HEK293 (cell line): Measurements from ENCODE around the gene CBLIF.

ENCODE experiments used
- CTCF ChIA-PET: fragments of 350-600 bp; formaldehyde crosslinking; extraction: SDS; loops from one replicate; lab custom pipeline; 2021; ENCODE audit warnings: antibody characterized with exemption; lab: Yijun Ruan, JAX
- POLR2A ChIA-PET: fragments of 300-600 bp; formaldehyde crosslinking; extraction: SDS; loops from one replicate; lab custom pipeline; 2020; ENCODE audit warnings: antibody characterized with exemption, inconsistent platforms; lab: Yijun Ruan, JAX
- H3K27ac ChIP-seq: fragments of 200-500 bp; sonication (Bioruptor generic); 2 replicates; pipeline ENCODE4 v1.5.1; 2014; ENCODE audit warnings: low read depth, low read length, control low read depth, inconsistent platforms; ENCODE audit errors: extremely low read depth
- H3K36me3 ChIP-seq, 2 experiments: fragments of 200-500 bp in 1 of 2; sonication (Bioruptor generic) in 1 of 2; 1 replicate in 1 of 2; 2 replicates in 1 of 2; pipeline ENCODE4 v1.5.1; 2014 to 2017; ENCODE audit warnings: inconsistent platforms in 2 of 2, low read length in 2 of 2; ENCODE audit not compliant: control insufficient read depth in 2 of 2, insufficient read depth in 1 of 2
- H3K4me1 ChIP-seq: fragments of 200-500 bp; sonication (Bioruptor generic); 2 replicates; pipeline ENCODE4 v1.5.1; 2014; ENCODE audit warnings: mild to moderate bottlenecking, low read length, inconsistent platforms; ENCODE audit not compliant: control insufficient read depth, insufficient read depth
- H3K4me3 ChIP-seq: 2 replicates; pipeline ENCODE4 v1.5.1; 2011; ENCODE audit warnings: low read depth, mild to moderate bottlenecking, control low read depth, low read length, moderate library complexity
- H3K9me3 ChIP-seq: fragments of 200-500 bp; sonication (Bioruptor generic); 2 replicates; pipeline ENCODE4 v1.5.1; 2014; ENCODE audit warnings: low read depth, low read length, inconsistent platforms; ENCODE audit not compliant: control insufficient read depth, insufficient read depth
- ELK4 ChIP-seq: IDR thresholded peaks from 2 replicates; pipeline ENCODE4 v1.6.1; 2011; ENCODE audit warnings: mild to moderate bottlenecking, low read depth, low read length, borderline replicate concordance
- HOXA7 ChIP-seq: sonication (generic); formaldehyde crosslinking; IDR thresholded peaks from 2 replicates; pipeline ENCODE4 v1.8.1; 2022; ENCODE audit warnings: missing genetic modification reagents, borderline replicate concordance
- HOXD13 ChIP-seq: sonication (generic); formaldehyde crosslinking; IDR thresholded peaks from 2 replicates; pipeline ENCODE4 v1.8.0; 2022; ENCODE audit warnings: missing genetic modification reagents, borderline replicate concordance
- INSM2 ChIP-seq: fragments of 450-650 bp; formaldehyde crosslinking; IDR thresholded peaks from 2 replicates; pipeline ENCODE4 v1.5.1; 2016; ENCODE audit warnings: missing biosample characterization, missing genetic modification characterization
- MZF1 ChIP-seq: fragments of 450-650 bp; formaldehyde crosslinking; IDR thresholded peaks from 2 replicates; pipeline ENCODE4 v1.5.1; 2017; ENCODE audit warnings: missing biosample characterization, missing genetic modification characterization, borderline replicate concordance
- OVOL3 ChIP-seq: fragments of 450-650 bp; formaldehyde crosslinking; IDR thresholded peaks from 2 replicates; pipeline ENCODE4 v1.5.1; 2016; ENCODE audit warnings: missing biosample characterization, missing genetic modification characterization
- SALL2 ChIP-seq: fragments of 450-650 bp; formaldehyde crosslinking; IDR thresholded peaks from 2 replicates; pipeline ENCODE4 v1.5.0; 2017; ENCODE audit warnings: missing biosample characterization, mild to moderate bottlenecking, missing genetic modification characterization, borderline replicate concordance
- ZBTB20 ChIP-seq: fragments of 450-650 bp; formaldehyde crosslinking; IDR thresholded peaks from 2 replicates; pipeline ENCODE4 v1.5.1; 2016; ENCODE audit warnings: missing biosample characterization, missing genetic modification characterization
- ZBTB6 ChIP-seq: fragments of 450-650 bp; formaldehyde crosslinking; IDR thresholded peaks from 2 replicates; pipeline ENCODE4 v1.5.1; 2017; ENCODE audit warnings: missing biosample characterization, missing genetic modification characterization
- ZNF10 ChIP-seq: fragments of 450-650 bp; formaldehyde crosslinking; IDR thresholded peaks from 2 replicates; pipeline ENCODE4 v1.5.1; 2017; ENCODE audit warnings: missing biosample characterization, missing genetic modification characterization
- ZNF132 ChIP-seq: fragments of 450-650 bp; formaldehyde crosslinking; IDR thresholded peaks from 2 replicates; pipeline ENCODE4 v1.5.1; 2017; ENCODE audit warnings: missing biosample characterization, missing genetic modification characterization, borderline replicate concordance
- ZNF169 ChIP-seq: fragments of 450-650 bp; formaldehyde crosslinking; IDR thresholded peaks from 2 replicates; pipeline ENCODE4 v1.5.1; 2016; ENCODE audit warnings: missing biosample characterization, missing genetic modification characterization
- ZNF174 ChIP-seq: fragments of 450-650 bp; formaldehyde crosslinking; IDR thresholded peaks from 2 replicates; pipeline ENCODE4 v1.5.0; 2017; ENCODE audit warnings: missing biosample characterization, mild to moderate bottlenecking, missing genetic modification characterization
- ZNF202 ChIP-seq: fragments of 450-650 bp; formaldehyde crosslinking; IDR thresholded peaks from 2 replicates; pipeline ENCODE4 v1.5.1; 2016; ENCODE audit warnings: missing biosample characterization, missing genetic modification characterization, borderline replicate concordance
- ZNF280D ChIP-seq: fragments of 450-650 bp; formaldehyde crosslinking; IDR thresholded peaks from 2 replicates; pipeline ENCODE4 v1.5.1; 2016; ENCODE audit warnings: missing biosample characterization, missing genetic modification characterization
- ZNF311 ChIP-seq: fragments of 450-650 bp; formaldehyde crosslinking; IDR thresholded peaks from 2 replicates; pipeline ENCODE4 v1.5.1; 2017; ENCODE audit warnings: missing biosample characterization, missing genetic modification characterization, borderline replicate concordance
- ZNF423 ChIP-seq: fragments of 450-650 bp; formaldehyde crosslinking; IDR thresholded peaks from 2 replicates; pipeline ENCODE4 v1.5.1; 2016; ENCODE audit warnings: missing biosample characterization, missing genetic modification characterization
- ZNF426 ChIP-seq: fragments of 450-650 bp; formaldehyde crosslinking; IDR thresholded peaks from 2 replicates; pipeline ENCODE4 v1.5.1; 2017; ENCODE audit warnings: missing biosample characterization, missing genetic modification characterization, mild to moderate bottlenecking, inconsistent platforms, moderate library complexity
- ZNF510 ChIP-seq: fragments of 450-650 bp; formaldehyde crosslinking; IDR thresholded peaks from 2 replicates; pipeline ENCODE4 v1.5.1; 2018; ENCODE audit warnings: mild to moderate bottlenecking, missing genetic modification characterization, missing biosample characterization; ENCODE audit not compliant: insufficient replicate concordance
- ZNF514 ChIP-seq: fragments of 450-650 bp; formaldehyde crosslinking; IDR thresholded peaks from 2 replicates; pipeline ENCODE4 v1.5.1; 2016; ENCODE audit warnings: missing biosample characterization, missing genetic modification characterization
- ZNF521 ChIP-seq: fragments of 450-650 bp; formaldehyde crosslinking; IDR thresholded peaks from 2 replicates; pipeline ENCODE4 v1.5.1; 2017; ENCODE audit warnings: missing biosample characterization, mild to moderate bottlenecking, missing genetic modification characterization
- ZNF670 ChIP-seq: fragments of 450-650 bp; formaldehyde crosslinking; IDR thresholded peaks from 2 replicates; pipeline ENCODE4 v1.5.1; 2016; ENCODE audit warnings: missing biosample characterization, missing genetic modification characterization, low read depth
- ZSCAN18 ChIP-seq: fragments of 450-650 bp; formaldehyde crosslinking; IDR thresholded peaks from 2 replicates; pipeline ENCODE4 v1.5.1; 2016; ENCODE audit warnings: missing biosample characterization, missing genetic modification characterization
- ZSCAN4 ChIP-seq: fragments of 450-650 bp; formaldehyde crosslinking; IDR thresholded peaks from 2 replicates; pipeline ENCODE4 v1.5.1; 2017; ENCODE audit warnings: missing biosample characterization, missing genetic modification characterization

Gene CBLIF

GRCh38 chr11:59865031-59865430 lies 19.7 kb upstream of the CBLIF start:
- Histone ChIP-seq H3K27ac (no peak overlapping the region), H3K4me3 (no peak overlapping the region), H3K36me3 (no peaks in the 10 kb centered on the region), H3K4me1 (no peaks in the 10 kb centered on the region), H3K9me3 (no peaks in the 10 kb centered on the region)
- TF ChIP-seq OVOL3 (no peak), ZNF423 (no peak), ZNF132 (no peak), ZNF510 (no peak), HOXA7 (no peak)
- POLR2A ChIA-PET, result no interaction called here
- CTCF ChIA-PET, result interaction anchor here (0.6 kb wide), 1 partner anchor 1138 kb away, joined by 3 read pairs; no protein-coding TSS in a partner anchor

GRCh38 chr11:59862252-59862651 lies 17.0 kb upstream of the CBLIF start:
- ChIA-PET POLR2A (no interaction called here), CTCF (interaction anchor here (0.5 kb wide), 1 partner anchor 694 kb away, joined by 3 read pairs; no protein-coding TSS in a partner anchor)
- Histone ChIP-seq H3K4me3 (no peak overlapping the region), H3K4me1 (no peaks in the 10 kb centered on the region), H3K9me3 (no peaks in the 10 kb centered on the region), H3K27ac (no peak overlapping the region), H3K36me3 (no peaks in the 10 kb centered on the region)
- TF ChIP-seq ZNF426 (no peak), ELK4 (no peak), ZSCAN18 (no peak), ZBTB6 (tag by site-specific recombination) (no peak), ZNF670 (tag by site-specific recombination) (no peak), ZNF10 (no peak), HOXD13 (CRISPR knock-in tag) (no peak), ZNF514 (tag by site-specific recombination) (no peak), SALL2 (tag by site-specific recombination) (no peak), INSM2 (no peak), ZBTB20 (no peak)

- no peaks in the 10 kb centered on the region for H3K36me3 ChIP-seq
- no peaks in the 10 kb centered on the region for H3K4me1 ChIP-seq
- no peak for TF ChIP-seq MZF1 (tag by site-specific recombination)
- no peak for TF ChIP-seq ZNF174 (tag by site-specific recombination)
- TF ChIP-seq ZNF169 (tag by site-specific recombination), result no peak
- TF ChIP-seq ZSCAN4 (tag by site-specific recombination), result no peak
- no peak for TF ChIP-seq ZNF521
- TF ChIP-seq ZNF280D, result no peak
- TF ChIP-seq ZNF311 (tag by site-specific recombination), result no peak
- no peak for TF ChIP-seq ZNF202 (tag by site-specific recombination)
- H3K9me3 ChIP-seq, result no peaks in the 10 kb centered on the region
- H3K27ac ChIP-seq, result no peak overlapping the region
- H3K4me3 ChIP-seq, result no peak overlapping the region
- CTCF ChIA-PET, result interaction anchor here (0.6 to 1.4 kb wide), 2 partner anchors 59 to 101 kb away, joined by 4 to 5 read pairs; no protein-coding TSS in a partner anchor
- POLR2A ChIA-PET, result no interaction called here
These were observed 14.4 kb upstream of the CBLIF start for GRCh38 chr11:59859673-59860072.
